ENCODE data around the gene CHRNA10.

CHRNA10 gene

DNA sequence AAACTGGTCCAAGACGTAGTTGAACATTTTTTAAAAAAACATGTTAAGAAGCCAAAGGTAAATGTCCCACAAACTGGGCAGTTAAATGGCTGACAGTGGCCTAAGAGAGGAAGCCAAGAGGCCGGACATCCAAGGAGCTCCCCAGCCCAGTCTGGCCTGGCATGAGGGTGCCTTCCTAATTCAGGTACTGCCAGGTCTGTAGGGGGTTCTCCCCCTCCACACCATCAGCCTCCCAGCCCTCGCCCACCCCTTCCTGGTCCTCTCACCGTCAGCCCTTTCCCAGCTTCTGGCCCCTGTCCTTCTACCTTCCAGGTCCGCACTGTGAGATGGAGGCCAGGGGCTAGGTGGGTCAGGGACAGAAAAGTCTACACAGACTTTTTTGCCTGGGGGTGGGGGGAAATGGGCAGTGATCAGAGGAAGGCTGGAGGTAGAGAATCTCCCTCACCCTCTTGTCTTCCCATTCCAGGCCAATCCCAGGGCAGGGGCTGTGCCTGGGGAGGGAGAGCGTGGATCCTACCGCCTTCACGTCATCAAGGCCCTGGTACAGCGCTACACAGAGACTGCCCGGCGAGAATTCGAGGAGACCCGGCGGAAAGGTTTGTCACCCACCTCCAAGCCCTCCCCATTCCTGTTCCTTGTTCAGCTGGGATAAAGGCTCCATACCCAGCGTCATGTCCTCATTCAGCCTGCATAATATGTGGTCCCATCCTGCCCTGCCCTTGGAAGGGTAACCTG lies 35.4 kb downstream of the CHRNA10 start:
- in situ Hi-C loops (cut with MboI; ENCODE audit: low sequenced_read_pairs, unreplicated experiment), result no loop called here
- no peak for DNase-seq (ENCODE audit: low spot score)
- TF ChIP-seq, protein P1, sequence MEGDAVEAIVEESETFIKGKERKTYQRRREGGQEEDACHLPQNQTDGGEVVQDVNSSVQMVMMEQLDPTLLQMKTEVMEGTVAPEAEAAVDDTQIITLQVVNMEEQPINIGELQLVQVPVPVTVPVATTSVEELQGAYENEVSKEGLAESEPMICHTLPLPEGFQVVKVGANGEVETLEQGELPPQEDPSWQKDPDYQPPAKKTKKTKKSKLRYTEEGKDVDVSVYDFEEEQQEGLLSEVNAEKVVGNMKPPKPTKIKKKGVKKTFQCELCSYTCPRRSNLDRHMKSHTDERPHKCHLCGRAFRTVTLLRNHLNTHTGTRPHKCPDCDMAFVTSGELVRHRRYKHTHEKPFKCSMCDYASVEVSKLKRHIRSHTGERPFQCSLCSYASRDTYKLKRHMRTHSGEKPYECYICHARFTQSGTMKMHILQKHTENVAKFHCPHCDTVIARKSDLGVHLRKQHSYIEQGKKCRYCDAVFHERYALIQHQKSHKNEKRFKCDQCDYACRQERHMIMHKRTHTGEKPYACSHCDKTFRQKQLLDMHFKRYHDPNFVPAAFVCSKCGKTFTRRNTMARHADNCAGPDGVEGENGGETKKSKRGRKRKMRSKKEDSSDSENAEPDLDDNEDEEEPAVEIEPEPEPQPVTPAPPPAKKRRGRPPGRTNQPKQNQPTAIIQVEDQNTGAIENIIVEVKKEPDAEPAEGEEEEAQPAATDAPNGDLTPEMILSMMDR (IDR thresholded peaks at IDR 0.05; ENCODE audit: borderline replicate concordance, control extremely low read depth, extremely low read depth, insufficient read depth, missing control alignments), result no peak

DNA sequence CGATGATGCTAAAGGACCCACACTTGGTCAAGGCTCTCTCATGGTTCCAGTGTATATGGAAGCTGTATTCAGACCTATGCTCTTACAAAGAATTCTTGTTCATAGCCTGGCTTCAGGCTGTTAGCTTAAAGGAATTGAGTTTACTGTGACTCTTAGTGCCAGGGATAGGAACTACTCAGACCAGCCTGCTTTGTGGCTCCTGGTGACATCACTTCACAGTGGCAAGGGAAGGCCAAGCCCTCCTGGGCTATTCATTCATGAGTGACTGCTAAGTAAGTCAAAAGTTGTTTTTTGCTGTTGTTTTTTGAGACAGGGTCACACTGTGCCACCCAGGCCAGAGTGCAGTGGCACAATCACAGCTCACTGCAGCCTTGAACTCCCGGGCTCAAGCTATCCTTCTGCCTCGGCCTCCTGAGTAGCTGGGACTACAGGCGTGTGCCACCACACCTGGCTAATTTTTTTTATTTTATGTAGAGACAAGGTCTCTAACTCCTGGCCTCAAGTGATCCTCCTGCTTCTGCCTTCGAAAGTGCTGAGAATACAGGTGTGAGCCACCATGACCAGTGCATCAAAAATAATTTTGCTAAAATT lies 39.0 kb downstream of the CHRNA10 start:
- TF ChIP-seq, protein P1 (IDR thresholded peaks at IDR 0.05; ENCODE audit: borderline replicate concordance, control extremely low read depth, extremely low read depth, insufficient read depth, missing control alignments), result no peak
- DNase-seq (ENCODE audit: low spot score), result no peak
- in situ Hi-C loops (cut with MboI; ENCODE audit: low sequenced_read_pairs, unreplicated experiment), result no loop called here

GRCh38 chr11:3631331-3631730 lies 39.9 kb downstream of the CHRNA10 start:
- TF ChIP-seq, protein P1 (IDR thresholded peaks at IDR 0.05; ENCODE audit: borderline replicate concordance, control extremely low read depth, extremely low read depth, insufficient read depth, missing control alignments), result no peak
- in situ Hi-C loops (cut with MboI; ENCODE audit: low sequenced_read_pairs, unreplicated experiment), result no loop called here
- no peak for DNase-seq (ENCODE audit: low spot score)

DNA sequence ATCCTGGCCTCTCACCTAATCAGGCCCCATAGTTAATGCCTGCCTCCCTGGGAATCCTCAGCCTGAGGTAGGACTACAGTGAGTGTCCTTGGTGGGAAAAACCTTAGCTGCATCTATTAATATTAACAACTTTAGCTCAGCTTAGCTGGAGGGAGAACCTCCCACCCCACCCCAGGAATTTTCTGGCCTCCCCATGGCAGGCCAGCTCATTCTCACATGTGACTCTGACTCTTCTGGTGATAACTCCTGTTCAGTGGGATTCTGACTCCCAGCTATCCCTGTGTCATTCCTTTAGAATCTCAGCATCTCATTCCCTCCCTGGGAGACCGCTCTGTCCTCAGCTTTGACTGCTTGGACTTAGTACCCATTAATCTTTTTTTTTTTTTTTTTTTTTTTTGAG lies 43.9 kb downstream of the CHRNA10 start:
- in situ Hi-C loops (cut with MboI; ENCODE audit: low sequenced_read_pairs, unreplicated experiment), result no loop called here
- DNase-seq (ENCODE audit: low spot score), result no peak
- TF ChIP-seq, protein P1 (IDR thresholded peaks at IDR 0.05; ENCODE audit: borderline replicate concordance, control extremely low read depth, extremely low read depth, insufficient read depth, missing control alignments), result no peak

DNA sequence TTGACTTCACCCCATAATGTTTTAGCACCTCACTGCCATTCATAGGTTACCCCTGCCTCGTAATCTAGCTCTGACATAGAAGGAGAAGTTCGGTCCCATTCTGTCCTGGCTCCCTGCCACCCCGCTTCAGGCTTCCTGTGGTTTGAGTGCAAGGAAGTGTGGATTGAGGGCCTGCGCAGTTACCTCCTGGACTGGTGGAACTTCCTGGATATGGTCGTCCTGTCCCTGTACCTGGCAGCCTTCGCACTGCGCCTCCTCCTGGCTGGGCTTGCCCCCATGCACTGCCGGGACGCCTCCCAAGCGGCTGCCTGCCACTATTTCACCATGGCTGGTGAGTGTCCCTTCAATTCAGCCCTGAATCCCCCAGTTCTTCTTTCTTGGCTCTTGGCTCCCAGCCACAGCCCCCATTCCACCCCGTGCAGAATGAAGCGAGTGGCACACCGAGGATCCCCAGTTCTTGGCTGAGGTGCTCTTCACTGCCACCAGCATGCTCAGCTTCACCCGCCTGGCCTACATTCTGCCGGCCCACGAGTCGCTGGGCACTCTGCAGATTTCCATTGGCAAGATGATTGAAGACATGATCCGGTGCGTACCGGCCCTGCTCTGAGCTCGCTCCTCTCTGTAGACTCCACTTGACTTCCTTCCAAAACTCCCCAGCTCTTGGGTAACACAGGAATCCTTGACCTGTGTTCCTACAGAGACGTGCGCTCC lies 44.8 kb downstream of the CHRNA10 start:
- in situ Hi-C loops (cut with MboI; ENCODE audit: low sequenced_read_pairs, unreplicated experiment), result no loop called here
- no peak for DNase-seq (ENCODE audit: low spot score)
- TF ChIP-seq, protein P1 (IDR thresholded peaks at IDR 0.05; ENCODE audit: borderline replicate concordance, control extremely low read depth, extremely low read depth, insufficient read depth, missing control alignments), result no peak

DNA sequence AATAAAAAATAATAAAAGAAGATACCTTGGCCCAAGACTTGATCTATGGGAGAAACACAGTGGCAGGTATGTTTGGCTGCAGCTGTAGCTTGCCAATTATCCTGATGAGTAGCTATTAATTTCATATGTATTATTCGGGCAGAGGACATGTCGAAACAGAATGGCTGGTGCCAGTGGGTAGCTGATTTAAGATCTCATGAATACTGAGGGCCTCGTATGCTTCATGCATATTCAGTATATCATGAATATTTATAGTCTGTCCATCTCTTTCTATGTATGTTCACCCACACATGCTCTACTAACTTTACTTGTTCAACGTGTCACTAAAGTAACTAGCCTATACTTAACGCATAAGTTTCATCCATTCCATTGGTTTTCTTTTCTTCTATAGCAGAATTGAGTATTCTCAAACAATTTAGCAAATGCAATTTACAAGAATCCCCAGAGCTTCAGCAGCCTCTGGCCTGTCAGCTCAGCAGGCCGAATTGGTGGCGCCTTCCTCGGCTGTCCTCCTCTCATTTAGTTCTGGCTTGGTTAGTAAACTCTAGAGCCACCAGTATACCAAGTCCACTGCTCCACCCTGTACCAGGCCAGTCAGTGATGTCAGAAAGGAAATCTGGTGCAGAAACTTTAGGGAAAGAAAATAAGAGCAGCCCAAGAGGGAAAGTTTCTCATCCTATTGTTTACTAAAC lies 47.3 kb downstream of the CHRNA10 start:
- TF ChIP-seq, protein P1 (IDR thresholded peaks at IDR 0.05; ENCODE audit: borderline replicate concordance, control extremely low read depth, extremely low read depth, insufficient read depth, missing control alignments), result no peak
- in situ Hi-C loops (cut with MboI; ENCODE audit: low sequenced_read_pairs, unreplicated experiment), result no loop called here
- DNase-seq (ENCODE audit: low spot score), result no peak

Data from GM13976 (cell line).